HTR-8/SVneo (cell line): Measurements from ENCODE around the gene CEP63.
A peak's percentile ranks its signal among the peaks of the same experiment; 100 is the strongest.

Experiments used
- DNase-seq: peaks from one replicate; pipeline ENCODE4 v3.0.0; 2011; ENCODE audit warnings: low spot score, mixed read lengths; ENCODE audit not compliant: insufficient read length
- FAIRE-seq: peaks from 2 replicates; lab custom pipeline; 2011; peaks lifted over from hg19 to GRCh38; lab: Jason Lieb, UNC

CEP63 gene

DNA sequence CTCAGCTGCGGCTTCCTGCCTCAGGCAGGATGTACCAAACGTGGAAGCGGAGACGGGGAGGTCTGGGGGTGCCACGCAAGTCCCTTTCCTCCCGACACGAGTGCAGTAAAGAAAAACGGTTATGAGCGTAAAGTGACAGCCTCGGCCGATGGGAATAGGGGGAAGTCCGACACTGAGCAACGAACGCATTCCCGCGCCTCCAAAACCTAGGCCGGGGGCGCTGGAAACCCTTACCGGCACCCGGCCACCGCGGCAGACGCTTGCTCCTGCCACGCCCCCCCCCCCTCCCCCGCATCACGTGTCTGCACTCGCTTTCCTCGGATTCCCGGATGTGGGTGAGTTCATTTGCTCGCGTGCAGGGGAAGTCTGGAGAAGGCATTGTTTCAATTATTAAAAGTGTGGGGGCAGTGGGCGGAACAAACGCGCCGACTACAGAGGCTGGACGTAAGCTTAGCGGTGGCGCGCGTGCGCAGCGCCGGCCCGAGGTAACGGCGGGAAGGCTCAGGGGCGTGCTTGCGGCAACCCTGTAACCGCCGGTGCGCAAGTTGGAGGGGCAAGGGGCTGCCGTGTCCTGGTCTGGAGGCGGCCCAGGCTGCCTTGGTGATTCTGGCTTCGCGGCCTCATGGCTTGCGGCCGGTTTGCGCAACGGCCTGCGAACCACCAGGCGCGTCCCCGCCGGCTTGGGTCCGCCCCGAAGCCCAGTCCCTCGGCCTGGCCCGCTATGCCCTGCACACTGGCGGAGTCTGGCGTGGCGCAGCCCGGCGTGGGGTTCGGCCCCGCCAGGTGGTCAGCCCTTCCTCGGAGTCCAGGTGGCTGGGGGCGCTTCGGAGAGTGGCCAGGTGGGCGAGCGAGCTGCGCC, at the start of gene CEP63, which contains the start of gene ANAPC13:
CEP63 (plus strand) TSS at position 340 of the 859 bp plus-strand sequence. CDS start 9,264 bp downstream, outside the sequence.
ANAPC13 (minus strand) TSS at position 268 of the 859 bp plus-strand sequence. CDS start 3,081 bp downstream, outside the sequence.
- DNase-seq (peak; percentile 94), FAIRE-seq (peak; percentile 70)

DNA sequence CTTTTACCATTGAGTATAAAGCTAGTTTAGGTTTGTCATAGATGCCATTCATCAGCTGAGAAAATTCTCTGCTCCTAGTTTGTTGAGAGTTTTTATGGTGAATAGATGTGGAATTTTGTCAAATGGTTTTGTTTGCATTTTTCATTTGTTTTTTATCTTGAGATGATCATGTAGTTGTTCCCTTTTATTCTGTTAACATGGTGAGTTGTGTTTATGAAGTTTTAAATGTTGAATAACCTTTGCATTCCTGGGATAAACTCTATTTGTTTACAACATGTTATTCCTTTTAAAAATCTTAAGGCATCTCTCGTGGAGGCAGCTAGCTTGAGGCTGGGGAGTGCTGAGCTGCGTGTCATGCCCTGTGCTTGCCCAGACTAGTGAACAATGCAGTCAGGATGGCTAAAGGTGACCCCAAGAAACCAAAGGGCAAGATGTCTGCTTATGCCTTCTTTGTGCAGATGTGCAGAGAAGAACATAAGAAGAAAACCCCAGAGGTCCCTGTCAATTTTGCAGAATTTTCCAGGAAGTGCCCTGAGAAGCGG, 48.6 kb upstream of the CEP63 start:
- peak; percentile 76 for FAIRE-seq
- DNase-seq, result no peak

GRCh38 chr3:134441321-134441720, 44.5 kb upstream of the CEP63 start:
- FAIRE-seq, result peak; percentile 42

DNA sequence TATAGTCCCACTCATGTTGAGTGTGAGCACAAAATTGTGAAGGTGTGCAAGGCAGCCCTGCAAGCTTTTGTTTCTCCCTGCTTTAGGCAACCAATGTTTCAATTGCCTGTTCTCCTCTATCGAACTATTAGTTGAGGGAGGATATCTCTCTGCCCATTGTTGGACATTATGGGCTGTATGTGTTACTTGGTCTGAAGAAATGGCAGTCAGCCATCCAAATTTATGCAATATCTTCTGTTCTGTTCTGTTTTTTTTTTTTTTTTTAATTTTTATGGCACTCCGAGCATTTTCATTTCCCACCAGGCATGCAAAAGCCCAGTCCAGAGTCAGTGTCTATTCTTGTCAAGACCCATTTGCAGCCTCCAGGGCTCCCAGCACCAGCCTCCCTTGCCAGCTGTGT, 44.0 kb upstream of the CEP63 start:
- FAIRE-seq (no peak), DNase-seq (no peak)

More at GRCh38 chr3:134441321-134441720, 44.5 kb upstream of the CEP63 start:
- DNase-seq, result no peak

GRCh38 chr3:134445095-134445494, 40.8 kb upstream of the CEP63 start:
- DNase-seq (no peak), FAIRE-seq (no peak)

- DNase-seq, result no peak
- FAIRE-seq, result no peak
These were observed 40.2 kb upstream of the CEP63 start for GRCh38 chr3:134445636-134446035.

DNA sequence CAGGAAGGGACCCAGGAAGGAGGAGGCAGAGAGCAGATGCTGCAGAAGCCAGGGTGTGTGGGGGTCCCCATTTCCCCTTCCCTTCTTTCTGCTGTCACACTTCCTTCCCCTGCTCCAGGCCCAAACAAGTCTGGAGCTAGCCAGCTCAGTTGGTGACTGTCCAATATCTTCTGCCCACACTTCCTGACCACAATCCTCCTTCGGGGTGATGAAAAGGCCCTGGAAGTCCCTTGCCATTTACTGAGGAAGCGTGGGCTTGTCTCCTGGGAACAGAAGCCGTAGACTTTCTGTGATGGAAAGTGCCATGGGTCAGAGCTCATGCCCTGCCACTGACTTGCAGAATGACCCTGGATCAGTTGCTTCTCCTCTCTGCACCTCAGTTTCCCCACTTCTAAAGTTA, 39.1 kb upstream of the CEP63 start:
- no peak for DNase-seq
- no peak for FAIRE-seq

DNA sequence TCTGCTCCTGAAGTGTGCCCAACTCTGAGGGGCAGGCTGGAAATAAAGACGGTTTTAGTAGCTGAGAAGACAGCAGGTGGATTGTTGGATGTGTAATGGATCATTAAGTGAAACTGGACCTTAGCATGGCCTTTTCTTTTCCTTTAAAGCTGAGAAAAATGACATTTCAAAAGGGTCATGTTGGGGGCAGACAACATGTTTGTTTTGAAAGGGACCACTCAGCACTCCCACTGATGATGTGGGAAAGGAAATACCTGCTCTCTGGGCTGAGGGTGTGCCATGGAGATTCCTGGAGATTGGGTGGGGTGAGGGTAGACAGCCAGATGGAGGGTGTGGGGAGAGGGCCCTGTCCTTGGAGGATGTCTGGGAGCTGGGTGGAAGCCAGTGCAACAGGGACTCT, 38.5 kb upstream of the CEP63 start:
- FAIRE-seq (no peak), DNase-seq (no peak)

DNA sequence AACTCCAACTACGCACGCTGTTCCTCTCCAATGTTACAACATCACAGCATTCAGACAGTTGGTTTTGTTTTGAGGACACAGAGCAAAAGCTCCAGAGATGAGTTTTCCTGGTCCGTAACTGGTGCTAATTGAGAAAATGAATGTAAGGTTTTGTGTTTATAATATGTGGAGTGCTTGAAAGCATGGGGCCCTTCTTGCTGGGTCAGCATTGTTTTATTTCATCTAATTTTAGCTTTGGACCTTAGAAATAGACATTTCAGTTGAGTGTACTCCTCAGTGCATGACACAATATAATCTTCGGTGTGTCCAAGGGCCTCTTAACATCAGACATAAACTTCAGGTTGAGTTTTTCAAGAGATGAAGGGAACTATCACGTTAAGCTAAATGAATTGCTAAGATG, 37.2 kb upstream of the CEP63 start:
- DNase-seq (no peak), FAIRE-seq (no peak)

DNA sequence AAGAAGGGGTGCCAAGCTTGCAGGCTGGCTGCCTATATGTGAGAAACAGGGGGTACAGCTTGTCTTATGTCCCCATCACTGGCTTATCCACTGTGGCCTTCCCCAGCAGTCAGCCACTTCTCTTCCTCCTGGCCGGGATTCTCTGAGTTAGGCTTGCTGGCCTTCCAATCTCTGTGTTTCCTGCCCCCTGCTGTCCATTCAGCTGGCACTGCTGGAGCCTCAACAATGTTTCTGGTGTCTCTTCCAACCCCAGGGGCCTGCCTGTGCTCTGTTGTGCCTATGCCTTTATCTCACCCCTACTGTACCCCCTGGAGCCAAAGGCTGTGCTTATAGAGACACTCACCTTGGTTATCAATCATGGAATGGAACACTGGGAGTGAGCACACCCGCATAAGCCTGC, 36.6 kb upstream of the CEP63 start:
- DNase-seq (no peak), FAIRE-seq (no peak)

- FAIRE-seq (no peak), DNase-seq (no peak)
These were observed 35.9 kb upstream of the CEP63 start for GRCh38 chr3:134449951-134450350.

DNA sequence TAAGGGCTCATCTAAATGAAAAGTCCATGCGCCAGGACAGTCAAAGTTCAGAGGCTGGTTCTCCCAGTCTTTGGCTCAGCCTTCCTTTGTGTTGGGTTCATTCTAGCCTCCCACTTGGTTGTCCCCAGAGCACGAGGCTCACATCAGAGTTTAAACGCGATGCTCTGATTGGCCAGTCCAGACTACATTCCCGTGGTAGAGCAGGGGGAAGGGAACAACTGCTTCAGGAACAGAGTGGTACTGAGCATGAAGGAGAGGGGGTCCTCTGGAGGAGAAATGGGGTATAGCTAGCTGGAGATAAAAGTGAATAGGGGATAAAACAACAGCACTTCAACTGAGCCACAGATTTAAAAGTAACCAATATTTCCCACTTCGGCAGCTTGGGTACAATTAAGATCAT, 32.2 kb upstream of the CEP63 start:
- DNase-seq, result no peak
- no peak for FAIRE-seq

DNA sequence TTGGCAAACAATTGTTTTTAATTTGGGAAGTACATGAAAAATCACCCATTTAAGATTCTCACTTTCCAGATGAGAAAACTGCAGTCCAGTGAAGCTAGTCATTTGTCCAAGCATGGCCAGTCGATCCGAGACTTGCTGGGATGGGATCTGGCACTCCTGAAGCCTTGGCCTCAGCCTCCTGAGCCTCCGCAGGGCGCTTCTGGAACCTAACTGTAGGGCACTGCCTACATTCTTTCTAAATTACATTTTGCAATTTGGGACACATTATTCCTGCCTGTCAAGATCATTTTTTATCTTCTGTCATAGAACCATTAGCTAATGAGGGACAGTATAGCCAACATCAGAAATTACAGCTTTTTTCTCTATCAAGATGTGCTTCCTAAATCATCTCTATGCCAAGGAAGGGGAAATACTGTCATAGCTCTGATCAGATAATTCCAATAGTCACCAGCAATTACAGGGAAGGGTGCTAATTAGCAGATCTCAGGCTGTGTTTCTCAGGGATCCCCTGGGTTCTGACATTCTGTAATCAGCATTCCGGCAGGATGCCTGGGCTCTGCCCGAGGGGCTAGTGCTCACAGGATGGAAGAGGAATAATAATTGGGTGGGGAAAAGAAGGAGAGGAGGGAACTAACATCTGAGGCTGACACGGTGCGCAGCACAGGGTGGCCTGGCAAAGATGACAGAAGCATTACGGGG, 28.3 kb upstream of the CEP63 start:
- DNase-seq (no peak), FAIRE-seq (no peak)

DNA sequence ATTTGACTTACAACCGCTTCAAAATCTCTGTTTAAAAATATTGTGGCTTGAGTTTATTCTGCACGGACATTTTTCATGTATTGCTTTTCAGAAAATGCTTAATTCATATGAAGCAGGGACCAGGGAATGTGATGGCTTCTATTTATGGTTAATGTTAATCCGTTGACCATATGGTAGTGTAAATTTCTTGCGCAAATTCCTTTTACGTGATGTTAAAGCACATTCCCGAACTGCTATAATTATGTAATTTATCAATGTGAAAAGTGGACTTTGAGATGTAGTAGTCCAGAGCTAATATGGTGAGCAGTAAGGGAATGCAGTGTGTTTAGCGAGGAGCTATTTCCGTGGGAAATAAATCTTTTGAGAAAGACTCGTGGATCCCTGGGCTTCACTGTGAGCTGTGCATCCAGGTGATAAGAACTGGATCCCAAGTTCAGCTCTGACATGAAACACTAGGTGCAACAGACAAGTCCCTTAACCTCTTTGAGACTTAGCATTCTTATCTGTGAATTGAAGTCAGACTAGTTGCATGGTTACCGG, 27.4 kb upstream of the CEP63 start:
- DNase-seq (no peak), FAIRE-seq (no peak)

DNA sequence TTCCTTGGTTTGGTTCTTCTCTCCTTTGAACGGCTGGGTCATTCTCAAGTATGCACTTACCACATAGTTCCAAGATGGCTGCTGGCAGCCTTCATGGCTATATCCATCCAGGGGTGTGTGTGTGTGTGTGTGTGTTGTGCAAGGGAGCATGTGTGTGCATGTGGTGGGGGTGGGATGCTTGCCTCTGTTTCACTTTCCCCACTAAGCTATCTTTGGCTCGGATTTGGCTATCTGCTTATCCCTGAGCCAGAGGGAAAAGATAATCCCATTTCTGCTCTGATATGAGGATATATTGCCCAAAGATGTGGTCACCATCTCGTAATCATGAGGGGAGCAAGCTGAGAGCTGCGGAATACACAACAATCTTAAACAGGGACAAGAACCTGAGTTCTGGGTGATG, 26.3 kb upstream of the CEP63 start:
- no peak for DNase-seq
- no peak for FAIRE-seq

DNA sequence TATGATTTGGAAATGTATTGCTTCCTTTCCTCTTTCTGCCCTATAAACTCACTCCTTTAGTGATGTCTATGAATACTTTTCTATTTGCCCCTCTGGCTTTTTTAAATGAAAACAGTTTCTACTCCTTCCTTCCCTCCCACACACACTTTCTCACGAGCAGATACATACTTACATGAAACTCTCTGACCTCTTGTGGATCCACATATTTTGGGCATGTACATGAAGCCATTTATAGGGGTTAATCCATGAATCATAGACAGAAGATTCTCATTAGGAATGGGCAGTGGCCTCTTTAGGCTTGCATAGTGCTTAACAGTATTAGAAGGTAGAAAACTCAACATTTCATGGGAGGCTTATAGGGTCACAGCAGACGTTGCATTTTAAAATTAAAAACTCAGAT, 24.9 kb upstream of the CEP63 start:
- DNase-seq (no peak), FAIRE-seq (no peak)

DNA sequence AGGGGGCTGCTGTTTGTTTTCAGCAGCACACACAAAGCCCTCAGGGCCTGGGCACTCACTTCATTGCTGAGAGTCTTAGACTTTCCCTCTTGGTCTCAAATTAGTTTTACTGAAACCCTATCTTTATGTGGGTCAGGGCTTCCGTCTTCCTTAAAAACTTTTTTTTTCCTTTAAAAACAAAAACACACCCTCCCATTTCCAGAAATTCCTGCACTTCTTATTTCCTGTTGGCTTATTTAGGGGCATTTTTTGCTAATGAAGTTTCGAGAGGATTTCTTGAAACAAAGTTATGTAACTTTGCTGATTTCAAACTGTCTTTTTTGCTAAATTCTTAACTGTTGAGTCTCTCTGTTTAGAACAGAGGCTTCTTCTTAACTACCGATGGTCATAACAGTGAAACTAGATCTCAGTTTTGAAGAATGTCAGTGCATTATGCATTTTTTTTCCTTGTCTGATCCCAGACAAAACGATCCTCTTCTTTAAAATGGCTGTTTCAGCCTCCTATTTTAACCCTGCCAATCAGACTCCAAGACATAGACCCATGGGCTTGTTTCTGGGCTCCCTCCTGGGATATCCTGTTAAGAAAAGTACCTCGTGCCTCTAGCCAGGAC, 23.4 kb upstream of the CEP63 start:
- DNase-seq (no peak), FAIRE-seq (no peak)

- no peak for FAIRE-seq
- DNase-seq, result no peak
These were observed 22.2 kb upstream of the CEP63 start for GRCh38 chr3:134463676-134464063.

DNA sequence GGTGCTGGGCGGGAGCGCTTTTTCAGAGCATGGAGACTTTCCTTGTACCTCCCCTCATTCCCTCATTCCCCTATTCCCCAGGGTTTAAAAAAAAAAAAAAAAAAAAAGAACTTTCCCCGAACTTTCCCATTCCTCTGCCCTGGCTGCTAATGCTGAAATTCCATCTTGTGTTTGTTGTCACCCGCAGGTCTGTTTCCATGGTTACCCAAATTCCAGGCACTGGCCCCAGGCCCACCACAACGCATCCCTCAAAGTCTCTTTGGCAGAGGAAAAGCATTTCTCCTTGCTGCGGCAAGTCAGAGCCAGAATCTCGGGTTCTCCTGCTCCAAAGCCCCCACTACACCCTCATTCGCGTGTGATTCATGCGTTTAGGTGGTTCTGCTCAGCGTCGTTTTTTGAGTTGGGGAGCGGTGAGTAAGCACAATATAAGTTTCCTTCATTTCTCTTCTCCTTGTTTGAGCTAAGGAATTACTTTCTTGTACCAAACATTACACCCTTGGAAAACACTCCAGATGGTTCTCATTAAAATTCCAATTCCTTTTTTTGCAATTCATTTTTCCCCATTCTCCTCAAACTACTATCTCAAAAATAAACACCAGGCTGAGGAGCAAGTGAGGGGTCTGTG, 21.7 kb upstream of the CEP63 start:
- FAIRE-seq (no peak), DNase-seq (no peak)
